NCI-H524 treated with DMSO at 0.1 percent for 48 hours (cell line): ENCODE measurements around the gene ACKR3.

Experiments used
- DNase-seq: peaks from one replicate; lab custom pipeline; 2025; lab: John Stamatoyannopoulos, UW

Gene ACKR3

DNA sequence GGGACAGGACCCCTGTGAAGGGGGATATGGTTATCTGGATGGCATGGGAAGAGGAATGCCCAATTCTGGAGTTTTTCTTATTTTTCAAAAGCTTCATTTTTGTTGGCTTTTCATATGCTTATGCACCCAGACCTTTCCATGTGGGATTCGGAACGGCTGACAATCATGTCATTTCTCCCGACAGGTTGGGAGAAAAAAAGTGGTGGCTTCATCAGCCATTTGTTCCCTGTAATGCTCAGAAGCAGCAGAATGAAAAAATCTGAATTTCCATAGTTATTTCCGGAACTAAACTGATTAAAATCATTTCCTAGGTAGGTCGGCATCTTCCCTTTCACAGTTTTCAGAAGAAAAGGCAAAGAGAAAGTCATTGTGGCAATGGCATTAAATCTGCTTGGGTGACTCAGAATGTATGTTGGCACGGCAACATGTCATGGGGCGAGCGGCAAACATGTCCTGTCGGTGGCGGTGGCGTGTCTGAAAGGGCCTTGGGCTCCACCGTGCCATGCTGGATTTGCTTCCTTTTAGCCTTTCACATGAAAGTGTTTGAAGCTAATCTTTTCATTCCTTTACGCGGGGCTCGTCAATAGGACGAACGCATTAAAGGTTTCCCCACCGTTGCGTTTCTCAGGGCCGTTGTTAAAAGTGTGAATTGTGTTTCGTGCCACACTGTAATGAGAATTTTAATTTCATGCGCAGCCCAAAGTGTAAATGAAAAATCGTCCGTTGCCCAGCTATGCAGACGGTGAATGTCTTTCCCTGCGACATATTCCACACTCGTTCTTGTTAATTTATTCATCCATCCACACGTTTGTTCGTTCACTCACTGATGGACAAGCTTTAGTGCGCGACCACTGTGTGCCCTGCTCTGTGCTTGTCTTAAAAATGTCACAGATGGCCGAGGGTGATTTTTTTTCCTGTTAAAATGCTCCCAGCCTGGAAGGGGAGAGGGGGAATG is 18.5 kb downstream of the ACKR3 start:
- DNase-seq: no peak

DNA sequence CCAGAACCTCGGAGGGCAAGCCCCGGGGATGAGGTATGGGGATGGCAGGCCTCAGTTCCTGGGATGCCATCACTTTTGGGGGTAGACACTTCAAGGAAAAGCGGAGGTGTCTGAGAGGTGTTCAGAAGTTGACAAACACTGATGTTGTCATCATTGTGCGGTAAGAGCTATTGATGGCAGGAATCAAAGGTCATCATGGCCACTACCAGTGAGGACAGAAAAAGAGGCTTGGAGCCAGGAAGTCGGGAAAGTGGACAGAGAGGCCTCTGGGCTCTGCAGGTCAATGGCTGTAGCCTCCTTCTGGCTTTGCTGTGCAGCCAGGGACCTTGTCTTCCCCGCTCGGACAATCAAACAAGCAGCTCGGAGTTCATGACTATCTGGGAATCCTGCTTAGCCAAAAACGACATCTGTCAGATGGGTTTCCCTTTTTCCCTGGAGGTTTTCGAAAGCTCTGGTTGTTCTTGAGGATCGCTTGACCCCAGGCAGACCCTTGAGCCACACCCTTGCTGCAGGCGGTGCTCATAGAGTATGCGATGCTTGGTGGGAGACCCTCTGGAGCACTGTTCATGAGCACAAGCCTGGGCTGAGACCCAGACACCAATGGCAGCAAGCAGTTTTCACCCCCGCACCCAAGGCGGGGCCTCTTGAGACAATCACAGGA is 19.4 kb downstream of the ACKR3 start:
- no peak for DNase-seq

DNA sequence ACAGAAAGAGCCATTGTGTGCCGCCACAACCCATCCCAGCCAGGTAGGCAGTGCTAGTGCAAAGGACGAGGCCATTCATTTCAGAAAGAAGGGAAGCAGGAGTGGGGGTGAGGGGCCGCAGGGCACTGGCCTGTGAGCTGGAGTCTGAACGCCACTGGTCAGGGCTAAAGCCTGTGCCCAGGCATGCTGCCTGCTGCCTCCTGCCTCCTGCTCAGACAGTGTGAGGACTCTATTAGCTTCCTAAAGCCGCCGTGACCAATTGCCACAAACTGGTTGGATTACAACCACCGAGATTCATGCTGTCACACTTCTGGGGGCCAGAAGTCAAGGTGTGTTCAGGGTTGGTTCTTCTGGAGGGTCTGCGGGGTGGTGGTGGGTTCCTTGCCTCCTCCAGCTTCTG is 21.2 kb downstream of the ACKR3 start:
- DNase-seq: no peak

DNA sequence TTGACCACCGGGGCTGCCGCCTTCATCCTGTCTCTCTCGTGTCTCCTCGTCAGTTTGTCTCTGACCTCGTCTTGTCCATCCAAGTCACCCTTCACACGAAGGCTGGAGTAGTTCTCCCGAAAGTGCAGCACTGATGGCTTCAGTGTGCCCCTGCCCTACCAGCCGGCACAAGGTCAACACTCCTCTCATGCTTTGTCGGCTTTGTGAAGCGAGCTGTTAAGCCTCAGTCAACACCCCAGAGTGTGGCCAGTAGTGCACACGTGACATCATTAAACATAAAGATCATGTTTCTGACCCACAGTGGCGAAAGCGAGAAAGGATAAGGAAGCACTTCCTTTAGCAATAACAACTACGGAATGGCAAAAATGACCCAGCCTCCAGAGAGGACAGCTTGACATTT is 23.2 kb downstream of the ACKR3 start:
- DNase-seq: no peak

DNA sequence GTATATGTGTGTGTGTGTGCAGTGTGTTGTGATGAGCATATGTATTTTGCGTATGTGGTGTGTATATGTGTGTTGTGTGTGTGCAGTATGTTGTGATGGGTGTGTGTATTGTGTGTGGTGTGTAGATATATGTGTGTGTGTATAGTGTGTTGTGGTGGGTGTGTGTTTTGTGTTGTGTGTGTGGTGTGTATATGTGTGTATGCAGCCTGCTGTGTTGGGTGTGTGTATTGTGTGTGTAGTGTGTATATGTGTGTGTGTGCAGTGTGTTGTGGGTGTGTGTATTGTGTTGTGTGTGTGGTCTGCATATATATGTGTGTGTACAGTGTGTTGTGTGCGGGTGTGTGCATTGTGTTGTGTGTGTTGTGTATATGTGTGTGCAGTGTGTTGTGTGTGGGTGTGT is 23.9 kb downstream of the ACKR3 start:
- DNase-seq: no peak

DNA sequence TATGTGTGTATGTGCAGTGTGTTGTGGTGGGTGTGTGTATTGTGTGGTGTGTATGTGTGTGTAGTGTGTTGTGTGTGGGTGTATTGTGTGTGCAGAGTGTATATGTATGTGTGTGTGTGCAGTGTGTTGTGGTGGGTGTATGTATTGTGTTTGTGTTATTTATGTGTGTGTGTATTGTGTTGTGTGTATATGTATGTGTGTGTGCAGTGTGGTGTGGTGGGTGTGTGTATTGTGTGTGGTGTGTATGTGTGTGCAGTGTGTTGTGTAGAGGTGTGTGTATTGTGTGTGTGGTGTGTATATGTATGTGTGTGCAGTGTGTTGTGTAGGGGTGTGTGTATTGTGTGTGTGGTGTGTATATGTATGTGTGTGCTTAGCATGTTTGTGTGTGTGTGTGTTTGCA is 24.3 kb downstream of the ACKR3 start:
- DNase-seq: no peak

DNA sequence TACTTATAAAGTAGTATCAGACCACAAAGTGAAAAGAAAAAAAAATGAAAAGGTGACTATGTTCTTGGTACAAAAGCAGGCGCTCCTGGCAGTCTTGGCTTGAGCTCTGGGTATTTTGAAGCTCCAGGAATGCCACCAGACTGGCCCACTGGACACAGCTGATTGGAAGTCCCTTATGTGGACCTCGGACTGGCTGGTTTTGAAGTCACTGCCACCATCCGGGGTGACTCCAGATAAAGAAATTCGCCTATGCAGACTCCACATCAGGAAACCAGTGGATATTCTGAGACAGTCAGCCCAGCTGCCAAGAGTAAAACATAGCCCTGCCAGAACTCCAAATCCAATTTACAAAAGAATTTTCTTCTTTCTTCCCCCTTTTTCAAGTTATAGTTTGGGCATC is 28.0 kb downstream of the ACKR3 start:
- no peak for DNase-seq

DNA sequence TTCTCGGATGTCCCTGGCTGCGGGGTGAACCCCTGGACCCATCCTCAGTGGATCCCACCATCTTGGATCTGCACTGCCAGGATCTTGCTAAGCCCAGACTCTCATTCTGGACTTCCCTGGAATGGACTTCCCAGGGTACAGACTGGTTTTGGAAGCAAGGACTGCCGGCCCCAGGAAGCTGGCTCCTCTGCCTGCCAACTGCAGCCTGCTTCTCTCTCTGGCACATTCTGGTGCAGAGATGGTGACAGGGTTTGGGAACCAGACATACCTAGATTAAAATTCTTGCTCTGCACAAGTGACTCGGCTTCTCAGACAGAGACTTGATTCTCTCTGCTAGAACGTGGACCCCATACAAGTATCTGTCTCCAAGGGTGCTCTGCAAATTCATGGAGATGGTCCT is 29.4 kb downstream of the ACKR3 start:
- no peak for DNase-seq

DNA sequence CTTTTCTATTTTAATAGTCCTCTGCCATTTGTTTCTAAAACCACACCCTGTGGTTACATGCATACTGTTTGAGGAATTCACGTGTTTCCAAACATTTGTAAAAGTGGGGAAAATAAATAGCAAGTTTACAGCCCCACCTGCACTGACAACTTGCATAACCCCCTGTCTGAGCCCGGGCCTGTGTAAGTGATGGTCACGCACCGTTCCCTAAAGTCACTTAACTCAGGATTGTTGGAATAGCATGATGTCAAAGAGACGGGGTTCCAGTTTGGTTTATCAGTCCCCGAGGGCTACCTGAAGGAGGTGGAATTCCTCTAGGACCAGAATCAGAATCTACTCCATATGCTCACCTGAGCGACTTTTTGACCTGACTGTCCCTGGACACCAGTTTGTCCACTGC is 30.5 kb downstream of the ACKR3 start:
- no peak for DNase-seq

DNA sequence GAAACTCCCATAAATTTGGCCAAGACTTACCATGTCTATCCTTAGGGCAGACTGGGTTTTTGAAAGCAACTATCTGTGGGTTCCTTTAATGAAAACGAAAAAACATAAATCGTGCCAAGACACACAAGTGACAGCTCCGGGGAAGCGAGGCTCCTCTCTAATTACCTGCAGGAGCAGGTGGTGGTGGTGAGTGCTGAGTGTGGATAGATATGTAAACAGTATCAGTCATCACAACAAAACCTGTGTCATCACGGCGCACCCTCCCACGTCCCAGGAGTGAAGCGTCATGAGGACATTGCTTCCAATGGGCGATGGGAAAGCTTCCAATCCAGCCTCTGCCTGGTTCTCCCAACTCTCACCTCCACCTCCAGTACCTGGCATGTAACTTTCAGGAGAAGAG is 31.3 kb downstream of the ACKR3 start:
- DNase-seq: no peak

DNA sequence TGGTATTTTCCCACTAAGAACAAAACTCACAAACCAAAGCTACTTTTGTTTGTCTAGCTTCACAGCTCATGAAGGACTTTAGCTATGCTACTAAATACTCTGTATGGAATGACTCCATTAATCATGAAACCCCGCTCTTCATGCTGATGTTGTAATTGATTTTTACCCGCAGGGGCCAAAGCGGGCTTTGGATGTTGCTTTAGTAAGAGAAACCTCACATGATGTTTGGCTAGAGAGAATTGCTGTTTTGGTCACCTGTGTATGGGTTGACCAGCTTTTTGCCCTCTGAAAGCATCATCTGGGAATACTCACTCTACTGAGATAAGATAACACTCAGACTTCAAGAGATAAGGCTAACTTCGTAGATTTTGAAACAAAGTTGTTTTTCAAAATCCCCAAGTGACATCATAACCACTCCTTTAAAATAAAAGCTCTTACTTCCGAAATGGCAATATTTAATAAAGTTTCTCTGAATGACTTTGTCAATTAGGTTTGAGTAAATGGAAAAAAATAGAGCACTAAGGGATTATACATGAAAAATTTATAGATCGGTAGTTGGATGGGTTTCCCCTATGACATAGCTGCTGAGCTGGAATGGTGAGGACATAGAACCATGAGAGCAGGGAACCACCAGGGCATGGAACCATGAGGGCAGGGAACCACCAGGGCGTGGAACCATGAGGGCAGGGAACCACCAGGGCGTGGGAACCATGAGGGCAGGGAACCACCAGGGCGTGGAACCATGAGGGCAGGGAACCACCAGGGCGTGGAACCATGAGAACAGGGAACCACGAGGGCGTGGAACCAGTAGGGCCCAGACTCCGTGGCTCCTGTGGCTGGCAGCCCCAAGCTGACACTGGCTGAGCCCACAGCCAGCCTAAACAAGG is 31.9 kb downstream of the ACKR3 start:
- no peak for DNase-seq

DNA sequence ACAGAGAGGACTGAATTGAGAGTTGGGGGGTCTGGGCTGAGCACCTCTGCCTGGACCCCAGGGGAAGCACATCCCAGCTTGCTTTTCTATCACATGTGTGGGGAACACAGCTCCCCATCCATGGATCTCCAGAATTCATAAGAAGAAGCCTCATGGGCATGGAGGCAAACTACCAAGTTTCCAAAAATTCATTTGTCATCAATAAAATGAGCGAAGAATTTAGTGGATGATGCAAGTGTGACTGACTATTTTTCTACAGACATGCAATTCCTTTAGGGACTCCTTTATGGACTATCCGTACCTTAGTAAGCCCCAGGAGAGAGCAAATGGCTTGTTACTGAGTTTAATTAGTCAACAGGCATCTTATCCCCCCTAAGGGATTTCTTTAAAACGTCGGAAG is 33.1 kb downstream of the ACKR3 start:
- no peak for DNase-seq

DNA sequence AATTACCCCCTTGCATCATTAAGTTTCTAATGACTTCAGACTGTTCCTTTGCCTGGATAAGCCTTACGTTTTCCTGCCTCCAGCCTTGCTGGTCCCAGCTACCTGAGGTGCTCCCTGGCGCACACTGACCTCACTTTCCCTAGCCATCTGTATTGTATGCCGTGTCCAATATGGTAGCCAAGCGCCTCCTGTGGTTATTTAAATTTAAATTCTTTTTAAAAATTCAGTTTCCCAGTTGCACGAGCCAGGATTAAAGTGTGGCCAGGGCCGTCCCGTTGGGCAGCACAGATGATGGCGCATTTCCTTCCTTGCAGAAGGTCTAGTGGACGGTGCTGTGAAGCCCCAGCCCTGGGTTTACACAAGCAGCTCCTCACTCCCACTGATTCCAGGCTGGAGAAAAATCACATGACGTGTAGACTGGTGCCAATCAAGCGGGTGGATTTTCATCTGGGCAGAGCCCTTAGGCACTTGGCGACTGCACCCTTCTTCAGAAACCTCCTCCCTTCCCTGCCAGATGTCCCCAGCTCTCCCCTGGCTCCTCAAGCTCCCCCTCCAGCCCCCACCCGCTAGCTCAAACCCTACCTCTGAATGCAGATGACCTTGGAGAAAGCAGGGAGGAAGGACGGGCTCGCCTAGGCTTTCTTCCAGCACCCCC is 33.9 kb downstream of the ACKR3 start:
- DNase-seq: no peak

DNA sequence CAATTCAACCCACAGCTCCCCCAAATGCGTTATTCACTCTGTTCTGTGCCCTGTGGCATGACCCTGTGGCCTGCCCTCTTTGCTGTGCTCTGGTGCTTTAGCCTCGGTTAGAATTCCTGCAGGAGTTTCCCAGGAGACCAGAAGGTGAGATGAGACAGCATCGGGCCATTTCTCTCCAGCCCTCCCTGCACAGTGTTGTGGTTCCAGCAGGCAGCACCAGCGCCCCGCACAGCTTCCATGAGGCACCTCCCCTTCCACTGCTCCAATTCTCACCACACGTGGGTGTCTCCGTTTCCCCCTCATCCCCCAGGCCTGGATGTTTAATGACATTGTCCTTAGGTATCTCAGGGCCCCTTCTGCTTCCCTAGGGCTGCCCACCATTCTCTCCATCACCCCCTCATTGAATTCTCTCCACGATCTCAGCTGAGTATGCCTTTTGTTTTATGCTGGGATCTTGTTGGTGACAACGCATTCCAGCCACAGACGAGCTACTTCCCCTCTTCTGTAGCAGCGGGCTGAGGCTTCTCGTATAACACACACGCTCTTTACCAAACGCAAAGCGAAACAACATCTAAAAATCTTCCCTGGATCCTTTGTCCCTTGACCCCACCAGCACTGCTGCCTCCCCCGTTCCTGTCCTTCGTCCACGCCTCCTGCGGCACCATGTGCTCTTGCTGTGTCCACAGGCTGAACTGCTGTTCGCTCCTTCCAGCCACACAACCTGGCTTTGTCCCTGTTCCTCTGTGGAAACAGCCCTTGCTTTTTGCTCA is 35.1 kb downstream of the ACKR3 start:
- DNase-seq: no peak

DNA sequence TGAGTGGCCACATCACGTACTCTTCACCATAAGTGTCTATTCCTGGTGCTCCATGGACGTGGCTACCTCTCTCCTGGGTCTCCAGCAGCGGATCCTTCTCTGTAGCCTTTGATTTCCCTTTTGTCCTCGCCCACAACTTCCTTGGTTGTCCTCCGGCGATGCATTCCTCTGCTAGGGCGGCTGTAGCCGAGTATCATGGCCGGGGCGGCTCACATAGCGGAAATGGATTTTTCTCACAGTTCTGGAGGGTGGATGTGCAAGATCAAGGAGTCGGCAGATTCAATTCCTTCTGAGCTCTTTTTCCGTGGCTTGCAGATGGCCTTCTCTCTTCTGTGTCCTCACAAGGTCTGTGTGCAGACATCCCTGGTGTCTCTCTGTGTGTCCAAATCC is 35.7 kb downstream of the ACKR3 start:
- DNase-seq: no peak

DNA sequence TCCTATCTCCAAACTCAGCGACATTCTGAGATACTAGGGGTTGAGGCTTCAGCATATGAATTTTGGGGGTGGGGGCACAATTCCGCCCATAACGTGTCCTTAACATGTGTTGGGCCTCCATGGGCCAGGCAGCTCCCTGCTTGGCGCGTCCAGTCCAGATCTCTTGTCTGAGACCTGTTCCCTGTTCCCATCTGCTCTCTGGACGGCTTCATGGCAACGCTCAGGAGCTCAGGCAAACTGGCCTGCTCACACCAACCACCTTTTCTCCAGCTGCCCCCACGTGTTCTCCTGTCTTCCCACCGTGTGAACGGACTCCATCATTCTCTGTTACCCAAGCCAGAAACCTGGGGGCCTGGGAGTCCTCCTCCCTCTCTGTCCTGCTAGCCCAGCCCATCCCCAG is 36.4 kb downstream of the ACKR3 start:
- no peak for DNase-seq

DNA sequence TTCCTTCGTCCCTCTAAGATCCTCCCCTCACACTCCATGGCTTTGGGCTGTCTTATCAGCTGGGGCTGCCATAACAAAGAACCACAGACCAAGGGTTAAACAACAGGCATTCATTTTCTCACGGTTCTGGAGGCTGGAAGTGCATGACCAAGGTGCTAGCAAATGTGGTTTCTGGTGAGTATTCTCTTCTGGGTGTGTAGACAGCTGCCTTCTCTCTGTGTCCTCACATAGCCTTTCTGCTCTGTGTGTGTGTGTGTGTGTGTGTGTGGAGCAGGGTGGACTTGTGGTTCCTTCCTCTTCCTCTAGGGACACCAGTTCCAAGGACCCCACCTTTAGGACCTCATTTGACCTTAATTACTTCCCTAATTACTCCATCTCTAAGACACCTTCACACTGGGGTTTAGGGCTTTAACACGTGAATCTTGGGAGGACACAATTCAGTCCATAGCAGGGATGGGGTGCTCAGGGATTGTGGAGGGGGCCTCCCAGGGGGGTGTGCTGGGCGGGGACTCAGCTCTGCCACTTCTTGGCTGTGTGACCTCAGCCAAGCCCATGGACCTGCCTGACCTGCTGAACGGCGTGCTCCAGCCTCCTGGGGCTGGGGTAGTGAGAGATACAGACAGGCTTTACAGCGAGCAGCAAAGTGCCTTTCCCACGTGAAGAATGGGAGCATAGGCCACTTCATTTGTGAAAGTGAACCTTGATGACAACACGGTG is 38.0 kb downstream of the ACKR3 start:
- DNase-seq: no peak

DNA sequence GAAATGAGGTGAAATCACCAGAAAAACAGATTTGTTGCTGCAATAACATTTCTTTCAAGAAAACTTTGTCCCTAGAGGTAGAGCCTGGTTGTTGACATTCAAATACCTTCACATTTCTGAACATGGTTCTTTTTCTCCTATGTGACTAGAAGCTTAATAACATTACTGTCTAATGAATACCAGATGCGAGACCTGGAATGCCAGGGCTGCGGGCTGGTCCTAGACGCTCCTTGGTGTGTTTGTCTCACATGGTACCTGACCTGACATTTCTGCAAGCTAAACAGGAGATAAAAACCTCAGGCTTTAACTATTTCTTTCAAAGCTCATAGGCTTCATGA is 38.5 kb downstream of the ACKR3 start:
- no peak for DNase-seq

DNA sequence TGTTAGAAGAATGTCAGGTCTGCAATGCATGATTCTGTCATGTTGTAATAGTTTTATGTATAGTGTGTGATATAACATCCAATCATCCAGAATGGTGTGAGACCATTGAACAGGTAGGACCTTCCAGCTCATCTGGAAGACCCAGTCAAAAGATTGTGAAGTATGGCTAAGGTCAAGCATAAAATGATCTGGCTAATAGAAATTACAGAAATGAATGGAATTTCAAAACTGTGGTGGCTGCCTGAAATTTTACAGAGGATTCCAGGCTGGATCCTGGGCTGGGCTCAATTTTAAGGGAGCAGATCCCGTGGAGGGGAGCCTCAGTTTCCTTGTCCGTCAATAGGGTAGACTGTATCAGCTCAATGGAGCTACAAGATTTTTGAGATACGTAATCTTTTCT is 39.1 kb downstream of the ACKR3 start:
- no peak for DNase-seq

DNA sequence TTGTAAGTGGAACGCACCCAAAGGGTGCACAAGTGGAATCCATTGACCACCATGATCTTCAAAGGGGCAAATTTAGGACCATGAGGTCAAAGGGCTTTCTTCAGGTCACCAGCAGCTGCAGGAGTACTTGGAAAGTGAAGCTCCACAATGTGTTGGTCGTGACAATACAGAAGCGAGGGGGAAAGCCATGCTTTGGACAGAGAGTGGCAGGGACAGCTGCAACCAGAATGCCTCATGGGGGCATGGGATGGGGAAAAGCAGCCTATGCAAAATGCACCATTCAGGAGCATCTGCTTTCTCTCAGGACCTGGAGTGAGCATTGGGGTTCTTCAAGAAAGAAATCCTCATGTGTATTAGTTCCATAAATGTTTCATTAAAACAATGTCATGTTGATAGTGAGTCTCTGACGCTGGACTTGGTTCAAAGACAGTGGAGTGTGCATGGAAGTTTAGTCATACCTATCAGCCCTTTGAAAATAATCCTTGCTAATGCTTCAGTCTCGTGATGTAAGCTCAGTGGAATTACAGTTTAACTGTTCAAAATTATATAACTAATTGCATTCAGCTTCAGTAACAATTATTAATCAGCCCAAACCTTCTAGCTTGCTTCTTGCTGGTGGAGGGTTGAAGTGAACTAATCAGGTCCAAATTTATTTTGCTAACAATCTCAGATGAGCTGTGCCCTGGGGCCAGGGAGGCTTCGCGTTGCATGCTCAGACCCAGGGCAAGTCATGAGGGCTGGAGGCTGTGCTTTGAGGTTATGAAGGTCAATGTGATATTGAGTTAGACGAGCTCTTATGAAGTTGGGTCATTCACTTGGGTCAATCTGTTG is 41.6 kb downstream of the ACKR3 start:
- no peak for DNase-seq
